GM18870 (cell line): ENCODE data around the gene DLGAP4.
"Not testable (repeated sequence)": the region's sequence is repeated elsewhere in the genome, so short reads cannot be mapped to it uniquely, and the experiment has no call there.

ENCODE experiments used
- ATAC-seq: cut with Tn5 transposase; IDR thresholded peaks from one replicate; pipeline ENCODE4 v1.9.1; 2021; ENCODE audit warnings: moderate library complexity; ENCODE audit not compliant: unreplicated experiment

Gene DLGAP4

DNA sequence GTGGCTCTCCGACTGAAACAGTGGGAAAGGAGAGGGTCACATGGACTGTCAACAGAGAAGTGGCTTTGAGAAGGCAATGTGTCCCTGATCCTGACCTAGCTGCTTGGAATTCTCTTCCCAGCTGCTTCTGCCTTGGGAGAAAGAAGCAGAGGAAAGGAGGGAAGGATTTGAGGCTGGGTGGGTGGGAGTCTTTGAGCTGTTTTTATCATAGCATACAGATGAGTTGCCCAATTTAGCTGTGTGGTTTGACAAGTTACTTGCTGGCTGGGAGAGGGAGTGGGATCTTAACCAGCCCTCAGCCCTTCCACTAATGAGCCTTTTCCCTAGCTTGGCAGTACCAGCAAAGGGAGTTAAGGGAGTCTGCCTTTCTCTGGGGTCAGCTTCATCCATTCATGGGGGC, 184.1 kb downstream of the DLGAP4 start:
- no peak for ATAC-seq

DNA sequence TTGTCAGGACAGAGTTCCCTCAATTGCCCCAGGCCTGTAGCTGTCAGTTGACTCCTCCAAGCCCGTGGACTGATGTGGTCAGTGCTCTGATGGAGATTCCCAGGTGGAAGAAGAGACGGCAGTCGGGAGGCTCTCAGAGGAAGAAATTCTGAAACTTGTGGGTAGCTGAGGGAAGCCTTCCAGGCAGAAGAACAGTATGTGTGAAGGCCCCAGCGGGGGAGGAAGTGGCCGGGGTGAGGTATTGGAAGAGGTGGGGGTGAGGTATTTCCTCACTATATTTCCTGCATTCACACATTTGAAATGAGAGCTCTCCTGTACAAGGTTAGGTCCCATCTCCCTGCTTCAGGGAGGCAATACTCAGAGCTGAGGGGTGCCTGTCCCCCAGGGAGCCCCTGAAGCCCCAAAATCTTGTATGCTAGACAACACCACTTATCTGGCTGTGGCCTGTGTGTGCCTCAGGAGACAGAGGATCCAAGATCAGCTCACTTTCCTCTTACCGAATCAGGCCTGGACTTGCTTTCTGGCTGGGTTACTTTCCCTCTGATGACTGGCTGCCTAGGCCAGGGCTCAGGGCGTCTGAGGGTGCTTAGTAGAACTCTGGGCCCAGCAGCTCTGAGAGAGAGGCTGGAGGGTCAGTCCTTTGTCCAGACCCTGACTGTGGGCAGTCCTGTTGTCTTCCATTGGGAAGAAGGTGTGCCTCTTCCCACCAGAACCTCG, 185.9 kb downstream of the DLGAP4 start:
- ATAC-seq, result no peak

DNA sequence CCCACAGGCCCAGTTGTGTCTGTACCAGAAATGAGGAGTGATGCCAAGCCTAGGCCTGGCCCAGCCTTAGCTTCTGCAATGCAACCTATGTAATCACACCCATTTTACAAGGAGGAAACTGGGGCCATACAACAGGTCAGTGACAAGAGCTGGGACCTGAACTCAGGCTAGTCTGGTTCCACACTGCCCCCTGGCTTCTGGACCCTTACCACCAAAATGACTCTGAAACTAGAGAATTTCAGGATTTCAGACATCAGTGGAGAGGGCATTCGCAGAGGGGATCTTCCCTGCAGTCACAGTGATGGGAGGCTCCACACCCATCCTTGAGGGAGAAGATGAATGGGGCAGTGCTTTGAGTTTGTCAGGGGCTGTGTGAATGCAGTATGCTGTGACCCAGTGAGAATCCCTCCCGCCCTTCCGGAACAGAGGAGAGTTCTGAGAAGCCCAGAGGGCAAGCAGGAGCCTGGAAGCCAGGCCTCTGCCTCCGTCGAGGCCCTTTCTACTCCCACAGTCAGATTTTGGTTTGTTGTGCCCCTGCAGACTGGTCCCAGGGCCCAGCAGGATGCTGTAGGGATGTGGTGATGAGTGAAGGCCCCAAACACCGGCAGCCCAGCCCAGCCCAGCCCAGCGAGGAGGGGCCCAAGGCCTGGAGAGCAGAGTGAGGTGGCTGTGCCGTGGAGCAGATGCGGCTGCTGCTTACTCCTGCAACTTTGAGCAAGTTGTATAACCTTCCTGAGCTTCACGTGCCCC, 187.1 kb downstream of the DLGAP4 start:
- no peak for ATAC-seq

DNA sequence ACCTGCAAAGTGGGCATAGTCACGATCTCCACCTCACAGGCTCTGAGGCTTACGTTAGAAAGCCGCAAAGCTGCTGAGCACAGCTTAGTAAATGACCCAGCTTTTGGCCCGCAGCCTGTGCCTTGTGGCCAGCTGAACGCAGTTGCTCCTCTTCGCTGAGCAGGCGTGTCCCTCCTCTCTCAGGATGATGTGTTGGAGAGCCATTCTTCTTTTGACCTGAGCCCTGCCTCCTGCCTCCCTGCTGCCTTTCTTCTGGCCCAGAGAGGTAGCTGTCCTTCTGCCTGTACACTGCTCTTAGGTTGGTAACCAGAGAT, 187.6 kb downstream of the DLGAP4 start:
- ATAC-seq, result no peak

DNA sequence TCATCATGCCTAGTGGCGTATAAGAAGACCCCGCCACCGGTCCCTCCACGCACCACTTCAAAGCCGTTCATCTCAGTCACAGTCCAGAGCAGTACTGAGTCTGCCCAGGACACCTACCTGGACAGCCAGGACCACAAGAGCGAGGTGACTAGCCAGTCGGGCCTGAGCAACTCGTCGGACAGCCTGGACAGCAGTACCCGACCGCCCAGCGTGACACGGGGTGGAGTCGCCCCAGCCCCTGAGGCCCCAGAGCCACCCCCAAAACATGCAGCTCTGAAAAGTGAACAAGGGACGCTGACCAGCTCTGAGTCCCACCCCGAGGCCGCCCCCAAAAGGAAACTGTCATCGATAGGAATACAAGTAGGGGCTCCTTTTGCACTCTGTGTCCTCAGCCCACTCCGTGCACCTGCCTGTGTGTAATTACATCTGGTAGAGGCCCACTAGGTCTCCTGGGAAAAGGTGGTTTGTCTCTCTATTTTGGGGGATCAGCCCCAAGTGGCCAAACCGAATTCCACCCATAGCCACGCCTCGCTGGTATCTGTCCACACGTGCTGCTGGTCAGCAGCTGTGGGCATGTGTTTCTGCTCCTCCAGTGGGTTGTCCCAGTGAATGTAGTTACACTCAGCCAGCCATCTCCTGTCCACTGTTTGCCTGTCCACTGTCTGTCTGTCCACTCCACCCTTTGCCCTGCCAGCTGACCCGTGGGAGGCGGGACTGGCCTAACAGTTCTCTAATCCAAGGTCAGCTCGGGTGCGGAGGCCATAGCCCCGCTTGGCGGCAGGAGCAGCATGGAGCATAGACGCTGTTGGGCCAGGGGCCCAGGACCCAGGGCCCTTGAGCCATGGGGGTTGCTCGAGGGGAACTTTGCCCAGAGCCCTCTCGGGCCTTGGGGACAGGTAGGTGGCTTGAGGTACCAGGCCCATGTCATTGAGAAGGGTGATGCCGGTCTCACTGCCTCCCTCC, 190.8 kb downstream of the DLGAP4 start:
- no peak for ATAC-seq

DNA sequence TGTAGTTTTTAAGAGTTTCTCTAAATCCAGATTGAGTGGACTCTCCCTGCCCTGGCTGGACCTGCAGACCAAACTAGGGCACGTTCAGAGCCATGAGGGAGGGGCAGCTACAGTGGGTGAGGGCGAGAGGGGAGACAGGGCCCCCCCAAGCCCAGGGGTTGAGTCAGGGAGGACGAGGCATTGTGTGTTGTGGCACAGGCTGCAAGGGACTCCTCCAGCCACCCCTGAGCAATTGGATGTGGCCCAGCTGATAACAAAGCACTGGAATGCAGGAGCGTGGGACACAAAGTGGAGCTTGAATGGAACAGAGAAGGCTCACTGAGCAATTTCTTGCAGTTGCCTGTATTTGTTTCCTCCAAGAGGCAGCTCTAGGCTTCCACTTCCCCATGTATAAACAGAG, 191.7 kb downstream of the DLGAP4 start:
- ATAC-seq, result no peak

DNA sequence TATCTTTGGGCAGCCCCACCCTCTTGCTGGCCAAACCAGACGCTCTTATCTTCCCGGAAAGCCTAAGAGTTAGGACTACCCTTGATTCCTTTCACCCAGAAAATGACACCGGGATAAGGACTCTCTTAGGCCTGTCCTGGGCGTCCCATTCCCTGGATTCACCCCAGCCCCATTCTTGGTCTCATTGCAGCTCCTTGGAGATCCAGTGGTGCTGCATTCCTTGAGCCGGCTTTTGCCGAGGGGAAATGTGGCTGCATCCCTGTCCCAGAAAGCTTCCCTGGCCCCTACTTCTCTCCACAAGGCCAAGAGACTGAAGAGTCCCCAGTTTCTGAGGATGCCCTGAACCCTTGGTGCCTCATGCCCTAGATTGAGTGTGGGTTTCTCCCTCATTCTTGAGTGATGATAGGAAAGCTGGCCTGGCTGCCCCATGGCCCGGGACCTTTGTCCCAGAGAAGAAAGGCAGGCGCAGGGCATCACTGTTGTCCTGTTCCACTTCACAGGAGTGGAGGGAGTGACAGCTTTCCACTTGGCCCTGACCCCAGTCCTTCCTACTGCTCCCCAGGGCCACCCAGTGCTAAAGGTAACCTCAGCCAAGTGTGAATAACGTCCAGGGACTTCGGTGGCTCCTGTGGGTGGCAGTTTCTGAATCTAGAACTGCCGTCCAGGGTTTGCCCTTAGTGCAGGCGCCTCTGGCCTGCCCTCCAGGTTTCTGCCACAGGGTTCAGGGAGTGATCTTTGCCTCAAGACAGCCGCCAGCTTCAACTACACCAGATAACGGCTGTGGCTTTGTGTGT, 192.4 kb downstream of the DLGAP4 start:
- ATAC-seq, result no peak

DNA sequence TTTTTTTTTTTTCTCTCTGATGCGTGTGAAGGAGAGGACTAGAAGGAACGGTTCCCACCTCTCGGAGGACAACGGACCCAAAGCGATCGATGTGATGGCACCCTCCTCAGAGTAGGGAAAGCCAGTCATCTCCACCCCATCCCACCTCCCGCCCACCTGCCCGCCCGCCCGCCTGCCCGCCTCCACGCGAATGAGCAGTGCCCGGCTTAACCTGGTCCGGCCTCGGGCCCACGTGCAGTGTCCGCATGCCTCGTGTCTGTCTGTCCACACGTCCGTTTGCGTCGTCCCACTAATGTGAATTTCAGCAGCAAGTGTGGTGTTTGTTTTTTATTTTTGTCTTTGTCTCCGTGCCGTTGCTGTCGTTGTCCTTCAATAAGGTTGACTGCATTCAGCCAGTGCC, 193.1 kb downstream of the DLGAP4 start:
- ATAC-seq, result no peak

DNA sequence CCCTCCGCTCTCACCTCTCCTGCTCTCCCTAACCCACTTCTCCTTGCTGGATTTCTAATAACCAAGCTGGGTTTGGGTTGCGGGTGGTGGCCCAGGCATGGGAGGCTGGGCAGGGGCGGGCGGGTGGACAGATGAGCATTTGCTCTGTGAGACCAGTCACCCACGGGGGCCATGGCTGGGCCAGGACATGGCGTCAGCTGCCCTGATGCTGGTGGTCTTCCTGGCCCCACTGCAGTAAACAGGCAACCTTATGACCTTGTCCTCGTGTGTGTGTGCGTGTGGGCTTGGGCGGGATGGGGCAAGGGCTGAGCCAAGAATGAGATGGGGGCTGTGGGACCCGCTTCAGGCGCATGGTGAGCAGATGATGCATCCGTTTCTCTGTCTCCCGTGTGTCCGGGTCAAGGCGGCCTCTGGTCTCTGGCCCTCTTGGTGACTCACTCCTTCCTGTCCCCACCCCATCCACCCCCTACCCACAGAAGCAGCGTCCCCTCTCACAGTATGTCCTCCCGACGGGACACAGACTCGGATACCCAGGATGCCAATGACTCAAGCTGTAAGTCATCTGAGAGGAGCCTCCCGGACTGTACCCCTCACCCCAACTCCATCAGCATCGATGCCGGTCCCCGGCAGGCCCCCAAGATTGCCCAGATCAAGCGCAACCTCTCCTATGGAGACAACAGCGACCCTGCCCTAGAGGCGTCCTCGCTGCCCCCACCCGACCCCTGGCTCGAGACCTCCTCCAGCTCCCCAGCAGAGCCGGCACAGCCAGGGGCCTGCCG, 193.8 kb downstream of the DLGAP4 start:
- ATAC-seq, result no peak

DNA sequence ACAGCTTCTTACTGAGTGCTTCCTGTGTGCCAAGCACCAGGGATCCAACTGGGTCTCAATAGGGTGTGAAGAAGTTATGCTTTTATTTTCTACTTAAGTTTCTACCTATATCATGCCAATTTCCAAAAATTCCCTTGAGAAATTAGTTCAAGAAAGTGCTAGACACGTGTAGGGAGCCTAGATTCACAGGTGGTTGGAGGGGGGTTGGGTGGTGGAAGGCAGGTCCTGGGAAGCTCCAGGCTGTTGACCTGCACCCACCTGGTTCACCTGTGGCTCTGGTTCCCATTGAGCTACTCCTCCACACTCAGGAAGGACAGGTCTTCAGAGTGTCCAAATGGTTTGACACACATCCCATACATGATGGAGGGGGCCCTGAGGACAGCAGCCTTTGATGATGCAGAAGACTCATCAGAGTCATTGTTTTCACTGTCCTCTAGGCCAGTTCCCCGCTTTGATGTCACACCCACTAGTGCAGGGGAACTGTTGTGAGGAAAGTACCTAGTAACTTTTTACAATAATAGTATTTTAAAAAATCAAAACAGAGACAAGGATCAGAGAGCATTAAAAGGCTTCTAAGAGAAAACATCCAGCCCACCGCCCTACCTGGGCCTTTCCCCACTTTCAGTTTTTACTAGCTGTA, 195.3 kb downstream of the DLGAP4 start:
- no peak for ATAC-seq

DNA sequence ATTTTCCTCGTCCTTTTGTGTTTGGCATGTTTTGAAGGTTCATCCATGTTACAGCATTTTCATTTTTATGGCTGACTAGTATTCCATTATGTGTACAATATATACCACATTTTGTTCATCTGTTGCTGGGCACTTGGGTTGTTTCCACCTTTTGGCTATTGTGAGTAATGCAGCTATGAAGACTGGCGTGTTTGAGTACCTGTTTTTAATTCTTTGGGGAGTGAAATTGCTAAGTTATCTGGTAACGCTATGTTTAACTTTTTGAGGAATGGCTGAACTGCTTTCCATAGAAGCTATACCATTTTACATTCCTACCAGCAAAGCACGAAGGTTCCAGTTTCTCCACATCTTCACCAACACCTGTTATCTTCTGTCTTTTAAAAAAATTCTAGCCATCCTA, 198.2 kb downstream of the DLGAP4 start:
- no peak for ATAC-seq

DNA sequence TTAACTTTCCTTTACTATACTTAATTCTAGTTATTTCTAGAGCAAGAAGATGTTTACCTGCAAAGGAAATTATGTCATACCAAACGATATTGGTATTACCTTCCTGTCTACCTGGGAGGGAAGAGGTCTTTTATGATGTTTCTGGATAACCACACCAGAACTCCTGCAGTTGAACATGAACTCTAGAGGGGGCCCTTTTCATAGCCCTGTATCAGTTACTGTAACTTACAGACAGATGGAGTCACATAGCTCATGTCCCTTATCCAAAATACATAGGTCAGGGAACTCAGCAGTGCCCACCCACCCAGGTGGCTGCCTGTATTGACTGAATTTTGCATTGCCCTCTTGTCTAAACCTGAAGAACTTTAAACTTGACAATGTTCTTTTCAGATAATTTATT, 200.1 kb downstream of the DLGAP4 start:
- ATAC-seq, result no peak

DNA sequence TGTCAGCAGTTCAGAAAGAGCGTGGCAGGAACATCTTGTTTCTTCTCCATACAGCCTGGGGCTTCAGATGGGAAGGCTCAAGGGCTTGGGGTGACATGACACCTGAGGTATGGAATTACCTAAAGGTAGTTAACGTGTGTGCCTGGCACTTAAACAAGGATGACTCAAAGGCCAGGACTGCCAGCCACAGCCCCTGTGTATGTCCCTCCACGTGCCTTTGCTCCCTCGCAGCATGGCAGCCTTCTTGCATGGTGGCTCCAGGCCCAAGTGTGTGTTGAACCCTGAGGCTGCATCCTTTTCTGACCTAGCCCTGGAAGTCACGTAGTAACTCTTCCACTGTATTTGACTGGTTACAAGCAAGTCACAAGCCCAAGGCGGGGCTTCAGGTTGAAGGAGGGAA, 201.6 kb downstream of the DLGAP4 start:
- no peak for ATAC-seq

DNA sequence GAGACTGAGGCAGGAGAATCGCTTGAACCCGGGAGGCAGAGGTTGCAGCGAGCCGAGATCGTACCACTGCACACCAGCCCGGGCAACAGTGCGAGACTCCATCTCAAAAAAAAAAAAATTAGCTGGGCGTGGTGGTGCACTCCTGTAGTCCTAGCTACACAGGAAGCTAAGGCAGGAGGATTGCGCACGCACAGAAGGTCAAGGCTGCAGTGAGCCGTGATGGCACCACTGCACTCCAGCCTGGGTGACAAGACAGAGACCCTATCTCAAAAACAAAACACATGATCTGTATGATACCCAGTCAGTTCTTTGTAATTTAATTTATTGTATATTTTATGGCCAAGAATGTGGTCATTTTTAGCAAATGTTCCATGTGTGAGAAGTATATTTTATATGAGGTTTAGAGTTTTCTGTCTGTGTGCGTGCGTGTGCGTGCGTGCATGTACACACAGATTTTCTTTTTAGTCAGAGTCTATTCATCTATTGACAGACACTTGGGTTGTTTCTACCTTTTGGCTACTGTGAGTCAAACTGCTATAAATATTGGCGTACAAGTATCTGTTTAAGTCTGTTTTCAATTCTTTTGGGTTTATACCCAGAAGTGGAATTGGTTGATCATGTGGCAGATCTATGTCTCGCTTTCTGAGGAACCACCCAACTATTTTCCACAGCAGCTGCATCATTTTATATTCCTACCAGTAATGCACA, 213.0 kb downstream of the DLGAP4 start:
- ATAC-seq, result no peak

DNA sequence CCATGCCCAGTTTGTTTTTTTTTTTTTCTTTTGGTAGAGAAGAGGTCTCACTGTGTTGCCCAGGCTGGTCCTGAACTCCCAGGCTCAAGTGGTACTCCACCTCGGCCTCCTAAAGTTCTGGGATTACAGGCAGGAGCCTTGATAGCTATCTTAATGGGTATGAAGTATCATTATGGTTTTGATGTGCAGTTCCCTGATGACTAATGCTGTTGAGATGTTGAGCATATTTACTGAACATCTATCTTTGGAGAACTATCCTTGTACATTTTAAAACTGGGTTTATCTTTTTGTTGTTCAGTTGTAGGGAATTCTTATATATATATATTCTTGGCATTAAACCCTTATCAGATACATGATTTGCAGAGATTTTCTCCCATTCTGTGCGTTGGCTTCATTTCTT, 213.8 kb downstream of the DLGAP4 start:
- no peak for ATAC-seq

DNA sequence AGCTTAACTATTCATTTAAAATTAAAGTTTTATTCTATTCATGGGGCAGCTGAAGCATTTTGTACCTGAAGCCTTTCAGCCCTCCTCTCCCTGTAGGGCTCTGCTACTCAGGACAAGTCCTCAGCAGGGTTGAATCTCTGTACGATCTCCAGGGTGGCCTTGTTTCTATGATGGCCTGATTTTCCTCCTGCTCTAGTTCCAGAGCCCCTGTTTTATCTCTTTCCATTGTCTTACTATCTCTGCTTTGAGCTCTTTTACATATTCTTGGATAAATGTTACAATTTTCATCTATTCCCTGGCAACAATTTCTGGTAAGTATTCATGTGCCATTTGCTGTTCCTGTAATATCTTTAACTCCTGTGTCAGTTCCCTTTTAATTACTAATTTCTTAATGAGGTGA, 215.4 kb downstream of the DLGAP4 start:
- ATAC-seq, result no peak

DNA sequence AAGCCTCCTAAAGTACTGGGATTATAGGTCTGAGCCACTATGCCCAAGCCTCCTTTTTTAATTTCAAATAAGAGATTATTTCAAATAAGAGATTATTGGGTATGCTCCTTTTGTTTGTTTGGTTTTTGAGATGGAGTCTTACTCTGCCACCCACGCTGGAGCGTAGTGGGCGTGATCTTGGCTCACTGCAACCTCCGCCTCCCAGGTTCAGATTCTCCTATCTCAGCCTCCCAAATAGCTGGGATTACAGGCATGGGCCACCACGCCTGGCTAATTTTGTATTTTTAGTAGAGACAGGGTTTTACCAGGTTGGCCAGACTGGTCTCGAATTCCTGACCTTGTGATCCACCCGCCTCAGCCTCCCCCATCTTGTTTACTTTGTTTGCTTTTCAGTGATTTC, 216.3 kb downstream of the DLGAP4 start:
- ATAC-seq, result not testable (repeated sequence)

DNA sequence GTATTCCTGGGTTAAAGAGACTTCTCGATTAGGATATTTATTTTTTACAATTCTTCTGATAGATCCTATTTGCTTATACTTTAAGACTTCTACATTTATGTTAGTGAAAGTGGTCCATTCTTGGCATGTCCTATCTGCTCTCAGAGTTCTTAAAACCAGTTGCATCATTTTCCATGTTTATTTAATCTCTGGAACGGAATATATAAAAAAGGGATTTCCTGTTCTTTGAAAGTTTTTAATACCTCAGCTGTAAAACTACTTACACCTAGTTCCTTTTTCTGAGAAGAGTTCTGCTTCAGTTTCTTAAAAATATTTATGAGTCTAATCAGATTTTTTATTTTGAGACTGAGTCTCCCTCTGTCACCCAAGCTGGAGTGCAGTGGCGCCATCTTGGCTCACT, 217.2 kb downstream of the DLGAP4 start:
- ATAC-seq, result no peak
